Activated T-helper 1 cell treated with anti-CD3 and anti-CD28 coated beads, Interleukin-12 subunit alpha, Interleukin-12 subunit beta, Interleukin-2, Interleukin-4 antibody, amounts not matched to agents 30 ng/mL and 10 ng/mL and 1 ng/mL, durations not matched to agents 14 hours and 24 hours and 36 hours (primary cell): ENCODE data around the gene KRTAP10-8. TPM values are rescaled to one million over a fixed set of nuclear protein-coding genes. Genes with fewer than 3 reads are reported as not detected.

Experiments used
- total RNA-seq: library from RNA; stranded (reverse); gene quantifications from 2 replicates; pipeline ENCODE4 v1.2.3, GENCODE V29; 2022

Gene KRTAP10-8
- total RNA-seq, 1 donor from 2014 or later: not detected

Other genes with a start within 250 kb of the KRTAP10-8 start
- gene LRRC3, start 156.6 kb upstream of the KRTAP10-8 start, total RNA-seq: 1.8 and 1.9 TPM in 2 replicates
- not detected in 2 replicates for gene KRTAP10-1, start 71.9 kb upstream of the KRTAP10-8 start, total RNA-seq
- not detected in 2 replicates for gene KRTAP10-2, start 60.6 kb upstream of the KRTAP10-8 start, total RNA-seq
- not detected in 2 replicates for gene KRTAP10-3, start 53.3 kb upstream of the KRTAP10-8 start, total RNA-seq
- gene KRTAP10-4, start 38.4 kb upstream of the KRTAP10-8 start, total RNA-seq: not detected in 2 replicates
- gene KRTAP10-5, start 31.5 kb upstream of the KRTAP10-8 start, total RNA-seq: not detected in 2 replicates
- gene KRTAP10-6, start 19.6 kb upstream of the KRTAP10-8 start, total RNA-seq: not detected in 2 replicates
- gene KRTAP10-7, start 11.5 kb upstream of the KRTAP10-8 start, total RNA-seq: not detected in 2 replicates
- not detected in 2 replicates for gene KRTAP10-9, start 15.0 kb downstream of the KRTAP10-8 start, total RNA-seq
- not detected in 2 replicates for gene KRTAP10-10, start 25.3 kb downstream of the KRTAP10-8 start, total RNA-seq
- not detected in 2 replicates for gene KRTAP10-11, start 34.3 kb downstream of the KRTAP10-8 start, total RNA-seq
- gene KRTAP12-4, start 42.6 kb downstream of the KRTAP10-8 start, total RNA-seq: not detected in 2 replicates
- gene KRTAP12-3, start 45.9 kb downstream of the KRTAP10-8 start, total RNA-seq: not detected in 2 replicates
- not detected in 2 replicates for gene KRTAP12-2, start 54.8 kb downstream of the KRTAP10-8 start, total RNA-seq
- not detected in 2 replicates for gene KRTAP12-1, start 70.1 kb downstream of the KRTAP10-8 start, total RNA-seq
- not detected in 2 replicates for gene KRTAP10-12, start 85.1 kb downstream of the KRTAP10-8 start, total RNA-seq
- gene TSPEAR, start 99.5 kb downstream of the KRTAP10-8 start, total RNA-seq: not detected in 2 replicates
- 137 and 151 TPM in 2 replicates for gene UBE2G2, start 189.7 kb downstream of the KRTAP10-8 start, total RNA-seq
- 86.9 and 88.6 TPM in 2 replicates for gene SUMO3, start 206.0 kb downstream of the KRTAP10-8 start, total RNA-seq